Natural killer cell (primary cell): ENCODE results near the gene DIO3. TPM values are rescaled to one million over a fixed set of nuclear protein-coding genes. Genes with fewer than 3 reads are reported as not detected.

Source experiments
- ATAC-seq, 3 donors: fragments of 150-1000 bp in 2 of 3; fragments of 200-7000 bp in 1 of 3; cut with Tn5 transposase; 1 replicate in 1 of 3; 2 replicates in 2 of 3; pipeline ENCODE4 v1.10.0; 2021; ENCODE audit warnings: mild to moderate bottlenecking in 2 of 3, moderate library complexity in 2 of 3
- DNase-seq, 2 donors: peaks; one replicate each; pipeline versions ENCODE4 v3.0.0 to v3.0.0-alpha.2; 2013 to 2021; ENCODE audit warnings: mixed read lengths in 1 of 2
- H3K27ac ChIP-seq: one replicate; pipeline ENCODE4 v1.5.1; 2013; ENCODE audit warnings: mild to moderate bottlenecking, low read length
- H3K27me3 ChIP-seq: one replicate; pipeline ENCODE4 v1.6.1; 2013; ENCODE audit warnings: low read length; ENCODE audit not compliant: control insufficient read depth, insufficient read depth
- H3K36me3 ChIP-seq: one replicate; pipeline ENCODE4 v1.6.1; 2013; ENCODE audit warnings: low read length; ENCODE audit not compliant: control insufficient read depth, insufficient read depth
- H3K4me1 ChIP-seq: one replicate; pipeline ENCODE4 v1.6.1; 2013; ENCODE audit warnings: low read length; ENCODE audit not compliant: control insufficient read depth, insufficient read depth
- H3K4me3 ChIP-seq: one replicate; pipeline ENCODE4 v1.5.1; 2013; ENCODE audit warnings: low read length
- H3K9me3 ChIP-seq: one replicate; pipeline ENCODE4 v1.6.1; 2013; ENCODE audit warnings: low read length; ENCODE audit not compliant: control insufficient read depth, insufficient read depth
- H3K27ac Mint-ChIP-seq, 2 donors: one replicate each; pipeline ENCODE4 v1.8.0; 2022; ENCODE audit warnings: mild to moderate bottlenecking in 2 of 2, mixed read lengths in 2 of 2, moderate library complexity in 1 of 2
- H3K27me3 Mint-ChIP-seq, 2 donors: one replicate each; pipeline ENCODE4 v1.8.0; 2022; ENCODE audit warnings: low read depth in 2 of 2, mixed read lengths in 2 of 2
- H3K36me3 Mint-ChIP-seq: one replicate; pipeline ENCODE4 v1.8.0; 2022; ENCODE audit warnings: mixed read lengths
- H3K4me1 Mint-ChIP-seq, 2 donors: one replicate each; pipeline ENCODE4 v1.8.0; 2022; ENCODE audit warnings: mixed read lengths in 2 of 2
- H3K4me3 Mint-ChIP-seq: one replicate; pipeline ENCODE4 v1.8.0; 2022; ENCODE audit warnings: mild to moderate bottlenecking, moderate library complexity, mixed read lengths
- H3K9me3 Mint-ChIP-seq, 2 donors: one replicate each; pipeline ENCODE4 v1.8.0; 2022; ENCODE audit warnings: mixed read lengths in 2 of 2
- WGBS: methylation state at CpG from one replicate; pipeline ENCODE4 v1.1.7; 2013; ENCODE audit warnings: missing lambda C conversion rate; ENCODE audit not compliant: insufficient coverage; 5-methylcytosine and 5-hydroxymethylcytosine counted together
- intact Hi-C: fragments of 100-400 bp; cut with micrococcal nuclease; formaldehyde crosslinking; loops from one replicate; pipeline ENCODE4 v1.14.2; 2022
- total RNA-seq, 4 donors: library from RNA; stranded (reverse); fragments of 120-200 nt in 1 of 4; gene quantifications; one replicate each; pipeline versions ENCODE4 v1.2.3 to v1.2.4, GENCODE V29; 2013 to 2022
- TF ChIP-seq, protein P1 (sequence below): fragments of 200-600 bp; IDR thresholded peaks from one replicate; pipeline ENCODE4 v1.8.0; 2022; ENCODE audit warnings: antibody characterized with exemption

DIO3 gene
- total RNA-seq, 3 donors from 2014 or later (not counting 1 experiment from before 2014, with no cell fraction given) = not detected

DNA sequence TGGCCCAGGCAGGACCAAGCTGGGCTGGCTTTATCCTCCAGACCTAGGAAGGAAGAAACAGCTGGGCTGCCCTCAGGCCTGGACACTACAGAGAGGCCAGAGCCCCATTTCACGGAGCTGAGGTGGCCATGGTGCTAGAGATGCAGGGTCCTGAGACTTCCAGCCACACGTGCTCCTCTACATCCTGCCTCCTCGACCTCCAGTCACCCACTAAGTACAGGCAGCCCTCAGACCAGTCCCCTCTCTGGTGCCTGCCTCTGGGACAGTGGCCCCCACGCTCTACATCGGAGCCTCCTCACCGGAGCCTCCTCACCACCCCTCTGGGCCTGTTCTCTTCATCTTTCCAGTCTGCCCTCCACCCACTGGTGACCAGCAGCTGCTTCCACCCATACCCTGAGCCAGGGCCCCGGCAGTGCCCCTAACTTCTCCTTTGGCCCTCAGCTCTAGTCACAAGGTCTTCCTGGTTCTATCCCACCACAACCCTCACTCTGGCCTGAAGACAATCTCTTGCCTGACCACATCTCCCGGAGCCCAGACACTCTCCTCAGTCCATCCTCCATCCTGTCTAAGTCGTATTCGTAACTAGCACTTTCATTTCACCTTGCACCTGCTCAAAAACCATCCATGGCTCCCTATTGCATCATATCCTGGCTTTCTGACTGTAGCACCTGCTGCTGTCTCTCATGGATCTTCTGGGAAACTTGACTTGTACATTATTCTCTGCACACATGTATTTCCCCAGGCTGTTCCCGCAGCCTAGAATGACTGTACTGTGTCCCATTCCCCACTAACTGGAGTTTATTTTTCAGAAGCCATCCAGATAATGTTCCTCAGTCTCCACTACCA lies 43.9 kb downstream of the DIO3 start:
- intact Hi-C loops = no loop called here
- Mint-ChIP-seq H3K36me3 (no peaks in the 10 kb centered on the region), H3K4me3 (no peak overlapping the region), H3K27me3 (peaks cover 32 to 45% of the 10 kb centered on the region in 2 donors), H3K4me1 (peaks cover 0 to 5% of the 10 kb centered on the region in 2 donors), H3K27ac (no peak overlapping the region), H3K9me3 (no peaks in the 10 kb centered on the region)
- 77% methylated on average over 11 of the region's 11 CpGs for WGBS
- Histone ChIP-seq H3K27me3 (peaks cover 4% of the 10 kb centered on the region), H3K27ac (no peak overlapping the region), H3K9me3 (no peaks in the 10 kb centered on the region), H3K4me1 (no peaks in the 10 kb centered on the region), H3K4me3 (no peak overlapping the region), H3K36me3 (no peaks in the 10 kb centered on the region)
- DNase-seq (no peak), ATAC-seq (no peak)
- TF ChIP-seq, protein P1, sequence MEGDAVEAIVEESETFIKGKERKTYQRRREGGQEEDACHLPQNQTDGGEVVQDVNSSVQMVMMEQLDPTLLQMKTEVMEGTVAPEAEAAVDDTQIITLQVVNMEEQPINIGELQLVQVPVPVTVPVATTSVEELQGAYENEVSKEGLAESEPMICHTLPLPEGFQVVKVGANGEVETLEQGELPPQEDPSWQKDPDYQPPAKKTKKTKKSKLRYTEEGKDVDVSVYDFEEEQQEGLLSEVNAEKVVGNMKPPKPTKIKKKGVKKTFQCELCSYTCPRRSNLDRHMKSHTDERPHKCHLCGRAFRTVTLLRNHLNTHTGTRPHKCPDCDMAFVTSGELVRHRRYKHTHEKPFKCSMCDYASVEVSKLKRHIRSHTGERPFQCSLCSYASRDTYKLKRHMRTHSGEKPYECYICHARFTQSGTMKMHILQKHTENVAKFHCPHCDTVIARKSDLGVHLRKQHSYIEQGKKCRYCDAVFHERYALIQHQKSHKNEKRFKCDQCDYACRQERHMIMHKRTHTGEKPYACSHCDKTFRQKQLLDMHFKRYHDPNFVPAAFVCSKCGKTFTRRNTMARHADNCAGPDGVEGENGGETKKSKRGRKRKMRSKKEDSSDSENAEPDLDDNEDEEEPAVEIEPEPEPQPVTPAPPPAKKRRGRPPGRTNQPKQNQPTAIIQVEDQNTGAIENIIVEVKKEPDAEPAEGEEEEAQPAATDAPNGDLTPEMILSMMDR = no peak

DNA sequence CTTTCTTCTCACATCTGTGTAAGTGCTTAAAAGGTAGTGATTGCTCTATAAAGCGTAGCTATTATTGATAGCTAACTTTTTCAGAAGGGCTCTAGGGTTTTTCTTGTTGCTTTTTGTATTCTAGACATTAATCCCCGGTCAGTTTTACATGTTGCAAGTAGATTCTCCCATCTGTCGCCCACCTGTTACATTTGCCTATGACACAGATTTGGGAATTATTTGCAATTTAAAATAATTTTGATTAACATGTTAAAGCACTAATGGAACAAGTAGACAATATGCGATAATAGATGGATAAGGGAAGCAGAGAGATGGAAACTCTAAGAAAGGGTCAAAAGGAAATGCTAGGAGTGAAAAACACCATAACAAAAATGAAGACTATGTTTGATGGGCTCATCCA lies 44.5 kb downstream of the DIO3 start:
- WGBS = 83% methylated on average over 4 of the region's 4 CpGs
- DNase-seq = no peak
- no peak overlapping the region for H3K27ac Mint-ChIP-seq
- intact Hi-C loops = no loop called here
- no peak overlapping the region for H3K4me3 Mint-ChIP-seq
- H3K4me1 ChIP-seq = no peaks in the 10 kb centered on the region
- H3K27ac ChIP-seq = no peak overlapping the region
- H3K27me3 ChIP-seq = peaks cover 4% of the 10 kb centered on the region
- no peaks in the 10 kb centered on the region for H3K9me3 ChIP-seq
- H3K27me3 Mint-ChIP-seq = peaks cover 37 to 50% of the 10 kb centered on the region in 2 donors
- no peaks in the 10 kb centered on the region for H3K36me3 ChIP-seq
- H3K4me3 ChIP-seq = no peak overlapping the region
- peaks cover 0 to 5% of the 10 kb centered on the region in 2 donors for H3K4me1 Mint-ChIP-seq
- TF ChIP-seq, protein P1 = no peak
- no peaks in the 10 kb centered on the region for H3K36me3 Mint-ChIP-seq
- H3K9me3 Mint-ChIP-seq = no peaks in the 10 kb centered on the region
- no peak for ATAC-seq

Other genes with a start within 250 kb of the DIO3 start
- gene PPP2R5C, start 200.2 kb downstream of the DIO3 start, total RNA-seq = 100 to 1,000 TPM; 716 to 779 (median 736) TPM